DOHH2 (cell line): ENCODE data around the gene EXOSC5.

ENCODE experiments used
- H3F3A ChIP-seq: fragments of 200-600 bp; sonication (generic), shearing (Covaris generic); 2 replicates; pipeline ENCODE4 v1.6.0; 2016; ENCODE audit warnings: antibody characterized with exemption, mild to moderate bottlenecking; ENCODE audit not compliant: control insufficient read depth, insufficient read depth
- H3K27ac ChIP-seq: fragments of 200-600 bp; sonication (generic); 2 replicates; pipeline ENCODE4 v1.5.1; 2014; ENCODE audit warnings: low read depth, mild to moderate bottlenecking, low read length, moderate library complexity
- H3K27me3 ChIP-seq: fragments of 200-600 bp; sonication (generic); 2 replicates; pipeline ENCODE4 v1.6.1; 2014; ENCODE audit warnings: mild to moderate bottlenecking, low read length, mixed read lengths; ENCODE audit not compliant: control insufficient read depth
- H3K36me3 ChIP-seq: fragments of 200-600 bp; sonication (generic); 2 replicates; pipeline ENCODE4 v1.6.1; 2014; ENCODE audit warnings: mild to moderate bottlenecking, low read length, moderate library complexity, mixed read lengths; ENCODE audit not compliant: control insufficient read depth
- H3K4me1 ChIP-seq: fragments of 200-600 bp; sonication (generic); 2 replicates; pipeline ENCODE4 v1.6.1; 2014; ENCODE audit warnings: mild to moderate bottlenecking, low read length, mixed read lengths; ENCODE audit not compliant: control insufficient read depth
- H3K4me2 ChIP-seq: fragments of 200-600 bp; sonication (generic); 2 replicates; pipeline ENCODE4 v1.6.0; 2014; ENCODE audit warnings: mild to moderate bottlenecking, low read length, moderate library complexity
- H3K4me3 ChIP-seq: fragments of 200-600 bp; sonication (generic); 2 replicates; pipeline ENCODE4 v1.5.1; 2014; ENCODE audit warnings: mild to moderate bottlenecking, low read length, mixed read lengths
- H3K79me2 ChIP-seq: fragments of 200-600 bp; sonication (generic); 2 replicates; pipeline ENCODE4 v1.6.1; 2014; ENCODE audit warnings: mild to moderate bottlenecking, low read length, mixed read lengths; ENCODE audit not compliant: control insufficient read depth
- H3K9me2 ChIP-seq: fragments of 200-600 bp; sonication (generic); replicated peaks from 2 replicates; pipeline ENCODE4 v1.6.1; 2014; ENCODE audit warnings: mild to moderate bottlenecking, low read length, mixed read lengths; ENCODE audit not compliant: control insufficient read depth
- H3K9me3 ChIP-seq: fragments of 200-600 bp; sonication (generic); 2 replicates; pipeline ENCODE4 v1.6.1; 2014; ENCODE audit warnings: antibody characterized with exemption, low read length, mixed read lengths; ENCODE audit not compliant: control insufficient read depth, insufficient read depth
- H4K20me1 ChIP-seq: fragments of 200-600 bp; sonication (generic); 2 replicates; pipeline ENCODE4 v1.6.0; 2014; ENCODE audit warnings: low read depth, mild to moderate bottlenecking, antibody characterized with exemption, low read length, moderate library complexity; ENCODE audit not compliant: control insufficient read depth, insufficient read depth
- EZH2phosphoT487 ChIP-seq: fragments of 200-600 bp; sonication (generic); IDR thresholded peaks from 2 replicates; pipeline ENCODE4 v1.6.1; 2017; ENCODE audit warnings: borderline replicate concordance, mild to moderate bottlenecking, antibody characterized with exemption, low read length, moderate library complexity, mixed read lengths
- TF ChIP-seq, protein P1 (sequence below): fragments of 200-600 bp; sonication (generic); IDR thresholded peaks from one replicate; pipeline ENCODE4 v1.5.1; 2014; ENCODE audit warnings: antibody characterized with exemption, mild to moderate bottlenecking, low read depth, low read length; ENCODE audit not compliant: poor library complexity, severe bottlenecking

Gene EXOSC5

DNA sequence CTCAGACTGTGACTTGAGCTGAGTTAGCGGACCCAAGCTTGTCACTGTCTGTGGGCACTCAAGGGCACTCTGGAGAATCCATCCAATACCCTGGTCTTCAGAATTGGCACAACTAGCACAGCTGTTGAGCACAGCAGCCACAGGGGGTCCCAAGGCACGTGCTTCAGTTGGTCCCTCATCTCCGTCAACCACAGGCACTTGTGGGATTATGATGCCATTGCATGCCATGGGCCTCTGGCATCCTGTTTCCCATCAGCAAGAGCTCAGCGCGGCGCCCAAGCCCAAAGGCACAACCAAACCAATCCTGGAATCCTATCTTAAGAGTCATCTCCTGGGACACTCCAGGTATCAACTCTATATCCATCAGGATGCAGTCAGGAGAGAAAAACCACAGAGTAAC is 33.8 kb upstream of the EXOSC5 start:
- Histone ChIP-seq H3K9me3 (no peaks in the 10 kb centered on the region), H3K4me2 (no peak overlapping the region)

DNA sequence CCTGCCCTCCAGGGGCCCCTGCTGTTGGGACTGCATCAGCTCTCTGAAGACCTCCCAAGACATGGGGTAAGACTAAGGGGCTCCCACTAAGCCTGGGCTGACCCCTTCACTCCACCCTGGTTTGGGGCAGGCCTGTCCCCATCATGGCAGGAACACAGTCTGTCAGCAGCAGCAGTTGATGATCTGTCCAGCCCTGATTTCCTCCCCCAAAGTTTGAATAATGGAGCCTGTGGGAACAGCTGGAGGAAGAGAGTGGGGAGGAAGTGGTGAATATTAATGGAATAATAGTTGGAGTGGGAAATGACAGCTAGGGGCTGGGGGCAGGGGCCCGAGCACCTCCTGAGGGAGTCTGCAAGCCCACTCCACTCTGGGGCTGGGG is 31.3 kb upstream of the EXOSC5 start:
- no peaks in the 10 kb centered on the region for H4K20me1 ChIP-seq
- no peaks in the 10 kb centered on the region for H3K9me3 ChIP-seq
- H3K36me3 ChIP-seq = peaks cover 31% of the 10 kb centered on the region
- no peak overlapping the region for H3K27ac ChIP-seq
- H3K9me2 ChIP-seq = no peaks in the 10 kb centered on the region
- peaks cover 17% of the 10 kb centered on the region for H3K4me1 ChIP-seq
- no peaks in the 10 kb centered on the region for H3K79me2 ChIP-seq
- H3K4me3 ChIP-seq = no peak overlapping the region
- H3K4me2 ChIP-seq = peak overlapping the region; percentile 19; the same call in 1 of the 2 replicates
- TF ChIP-seq, protein P1, sequence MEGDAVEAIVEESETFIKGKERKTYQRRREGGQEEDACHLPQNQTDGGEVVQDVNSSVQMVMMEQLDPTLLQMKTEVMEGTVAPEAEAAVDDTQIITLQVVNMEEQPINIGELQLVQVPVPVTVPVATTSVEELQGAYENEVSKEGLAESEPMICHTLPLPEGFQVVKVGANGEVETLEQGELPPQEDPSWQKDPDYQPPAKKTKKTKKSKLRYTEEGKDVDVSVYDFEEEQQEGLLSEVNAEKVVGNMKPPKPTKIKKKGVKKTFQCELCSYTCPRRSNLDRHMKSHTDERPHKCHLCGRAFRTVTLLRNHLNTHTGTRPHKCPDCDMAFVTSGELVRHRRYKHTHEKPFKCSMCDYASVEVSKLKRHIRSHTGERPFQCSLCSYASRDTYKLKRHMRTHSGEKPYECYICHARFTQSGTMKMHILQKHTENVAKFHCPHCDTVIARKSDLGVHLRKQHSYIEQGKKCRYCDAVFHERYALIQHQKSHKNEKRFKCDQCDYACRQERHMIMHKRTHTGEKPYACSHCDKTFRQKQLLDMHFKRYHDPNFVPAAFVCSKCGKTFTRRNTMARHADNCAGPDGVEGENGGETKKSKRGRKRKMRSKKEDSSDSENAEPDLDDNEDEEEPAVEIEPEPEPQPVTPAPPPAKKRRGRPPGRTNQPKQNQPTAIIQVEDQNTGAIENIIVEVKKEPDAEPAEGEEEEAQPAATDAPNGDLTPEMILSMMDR = no peak
- TF ChIP-seq EZH2phosphoT487 = no peak
- H3F3A ChIP-seq = no peaks in the 10 kb centered on the region
- no peaks in the 10 kb centered on the region for H3K27me3 ChIP-seq

More for the DNA sequence above, 33.8 kb upstream of the EXOSC5 start:
- peaks cover 28% of the 10 kb centered on the region for H3K36me3 ChIP-seq
- no peaks in the 10 kb centered on the region for H3K27me3 ChIP-seq
- H3K4me1 ChIP-seq = peaks cover 17% of the 10 kb centered on the region
- no peaks in the 10 kb centered on the region for H3K9me2 ChIP-seq
- no peaks in the 10 kb centered on the region for H3K79me2 ChIP-seq
- H3K4me3 ChIP-seq = no peak overlapping the region
- H3K27ac ChIP-seq = no peak overlapping the region
- TF ChIP-seq EZH2phosphoT487 = no peak
- TF ChIP-seq, protein P1 = no peak
- H3F3A ChIP-seq = no peaks in the 10 kb centered on the region
- no peaks in the 10 kb centered on the region for H4K20me1 ChIP-seq

DNA sequence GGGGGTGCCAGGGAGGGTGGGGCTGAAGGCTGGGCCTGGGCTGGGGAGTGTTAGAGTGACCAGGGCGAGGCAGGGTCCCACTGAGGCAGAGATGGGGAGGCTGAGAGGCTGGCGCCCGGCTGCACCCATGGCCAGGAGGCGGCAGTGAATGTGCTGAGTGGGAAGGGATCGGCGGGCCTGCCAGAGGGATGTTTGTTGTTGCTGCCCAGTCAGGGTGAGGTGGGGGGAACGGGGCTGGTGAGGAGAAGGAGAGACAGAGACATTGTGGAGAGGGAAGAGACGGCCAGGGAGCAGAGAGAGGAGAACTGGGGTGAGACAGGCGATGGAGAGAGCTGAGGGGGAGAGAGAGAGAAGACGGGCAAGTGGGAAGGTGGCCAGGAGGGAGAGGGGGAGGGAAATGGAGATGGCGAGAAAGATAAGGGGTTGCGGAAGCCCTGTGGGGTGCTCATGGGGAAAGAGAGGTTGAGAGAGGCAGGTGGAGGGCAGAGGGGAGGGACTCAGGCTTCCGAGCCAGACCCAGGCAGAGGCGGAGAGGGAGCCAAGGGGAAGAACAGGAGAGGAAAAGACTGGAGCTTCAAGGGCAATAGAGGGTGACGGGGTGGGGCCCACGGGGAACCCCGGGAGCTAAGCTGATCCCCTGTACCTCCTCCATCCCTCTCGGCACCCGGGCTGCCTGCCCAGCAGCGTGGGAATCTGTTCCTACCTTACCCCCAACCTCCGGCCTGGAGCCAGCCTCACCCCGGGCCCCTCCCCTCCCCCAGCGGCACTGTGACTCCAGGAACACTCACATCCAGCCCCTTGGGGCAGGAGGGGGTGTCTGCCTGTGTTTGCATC is 30.7 kb upstream of the EXOSC5 start:
- Histone ChIP-seq H3K27ac (no peak overlapping the region), H3K4me3 (no peak overlapping the region)

More for the DNA sequence above, 30.7 kb upstream of the EXOSC5 start:
- Histone ChIP-seq H3K4me1 (peaks cover 17% of the 10 kb centered on the region), H4K20me1 (no peaks in the 10 kb centered on the region), H3K9me3 (no peaks in the 10 kb centered on the region), H3F3A (no peaks in the 10 kb centered on the region), H3K36me3 (peaks cover 25% of the 10 kb centered on the region), H3K27me3 (no peaks in the 10 kb centered on the region), H3K9me2 (no peaks in the 10 kb centered on the region), H3K4me2 (peak overlapping the region; percentile 26; the same call in 1 of the 2 replicates), H3K79me2 (no peaks in the 10 kb centered on the region)
- no peak for TF ChIP-seq EZH2phosphoT487
- TF ChIP-seq, protein P1 = no peak
